Esophagus squamous epithelium (tissue), 5 donors: ENCODE data around the gene CDKN2B-AS1. TPM values are rescaled to one million over a fixed set of nuclear protein-coding genes. Genes with fewer than 3 reads are reported as not detected.
A peak's percentile ranks its signal among the peaks of the same experiment; 100 is the strongest.

ENCODE experiments used
- DNase-seq: peaks from one replicate; lab custom pipeline; 2025; lab: John Stamatoyannopoulos, UW
- H3K27ac ChIP-seq, 4 donors: fragments of 200-600 bp; sonication (generic); one replicate each; pipeline ENCODE4 v1.5.1; 2016 to 2019; ENCODE audit warnings: mild to moderate bottlenecking in 1 of 4
- H3K27me3 ChIP-seq, 4 donors: fragments of 200-600 bp; sonication (generic); 1 replicate in 3 of 4; 2 replicates in 1 of 4; pipeline versions ENCODE4 v1.5.1 to v1.6.0; 2017 to 2021; ENCODE audit warnings: antibody characterized with exemption in 1 of 4
- H3K36me3 ChIP-seq, 3 donors: fragments of 200-600 bp; sonication (generic); one replicate each; pipeline ENCODE4 v1.5.1; 2016 to 2019
- H3K4me1 ChIP-seq, 3 donors: fragments of 200-600 bp; sonication (generic); one replicate each; pipeline ENCODE4 v1.5.1; 2017 to 2019
- H3K4me3 ChIP-seq, 4 donors: fragments of 200-600 bp; sonication (generic); 1 replicate in 3 of 4; 2 replicates in 1 of 4; pipeline ENCODE4 v1.5.1; 2016 to 2019; ENCODE audit warnings: mild to moderate bottlenecking in 2 of 4, moderate library complexity in 1 of 4
- H3K9me3 ChIP-seq, 3 donors: fragments of 200-600 bp; sonication (generic); one replicate each; pipeline ENCODE4 v1.5.1; 2016 to 2019
- CTCF ChIP-seq, 6 experiments: fragments of 450-650 bp in 4 of 6; fragments of 200-600 bp in 2 of 6; sonication (generic) in 2 of 6; IDR thresholded peaks; one replicate each; pipeline ENCODE4 v1.5.1; 2016 to 2019; ENCODE audit warnings: antibody characterized with exemption in 6 of 6, mild to moderate bottlenecking in 4 of 6, moderate library complexity in 4 of 6
- POLR2A ChIP-seq, 4 donors: fragments of 450-650 bp; IDR thresholded peaks; one replicate each; pipeline ENCODE4 v1.6.1; 2017; ENCODE audit warnings: antibody characterized with exemption in 4 of 4, mild to moderate bottlenecking in 4 of 4, moderate library complexity in 3 of 4
- WGBS, 2 donors: methylation state at CpG; one replicate each; pipeline ENCODE4 v1.1.5; 2018; 5-methylcytosine and 5-hydroxymethylcytosine counted together
- intact Hi-C: fragments of 100-400 bp; cut with DNase I; formaldehyde crosslinking; loops from one replicate; pipeline ENCODE4 v1.15.0; 2022
- total RNA-seq, 4 donors: library from RNA; depleted of rRNA; stranded (reverse); fragments of >200 nt; gene quantifications; one replicate each; pipeline ENCODE4 v1.1.0, GENCODE V29; 2016
- donor health status: DM: yes; HTN: yes; CAD: no.

Gene CDKN2B-AS1
- total RNA-seq, 4 donors from 2014 or later = 0.48 to 1.7 (median 0.80) TPM

GRCh38 chr9:22010866-22011625 lies 16.5 kb downstream of the CDKN2B-AS1 start:
- no peak for DNase-seq
- Histone ChIP-seq H3K27me3 (peaks cover 0 to 71% (median 10%) of the 10 kb centered on the region in 4 donors), H3K36me3 (peaks cover 0 to 3% (median 0%) of the 10 kb centered on the region in 3 donors), H3K4me3 (no peak overlapping the region), H3K27ac (peak overlapping the region in 1 of 4 donors; percentile 91), H3K9me3 (no peaks in the 10 kb centered on the region), H3K4me1 (peaks cover under 1 to 50% (median 6%) of the 10 kb centered on the region in 3 donors)
- TF ChIP-seq POLR2A (IDR thresholded peaks at IDR 0.05) (no peak), CTCF (IDR thresholded peaks at IDR 0.05) (no peak)
- intact Hi-C loops = no loop called here
- 21 to 28% methylated on average over 13 of the region's 13 CpGs for WGBS, 2 donors

DNA sequence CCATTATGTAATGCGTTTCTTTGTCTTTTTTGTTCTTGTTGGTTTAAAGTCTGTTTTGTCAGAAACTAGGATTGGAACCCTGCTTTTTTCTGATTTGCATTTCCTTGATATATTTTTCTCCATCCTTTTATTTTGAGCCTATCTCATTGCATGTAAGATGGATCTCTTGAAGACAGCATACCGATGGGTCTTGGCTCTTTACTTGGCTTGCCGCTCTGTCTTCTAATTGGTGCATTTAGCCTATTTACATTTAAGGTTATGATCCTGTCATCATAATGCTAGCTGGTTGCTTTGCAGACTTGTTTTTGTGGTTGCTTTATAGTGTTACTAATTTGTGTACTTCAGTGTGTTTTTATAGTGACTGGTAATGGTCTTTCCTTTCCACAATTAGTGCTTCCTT lies 27.8 kb downstream of the CDKN2B-AS1 start:
- H3K9me3 ChIP-seq = no peaks in the 10 kb centered on the region
- no peaks in the 10 kb centered on the region for H3K36me3 ChIP-seq
- peaks cover 0 to 13% (median 0%) of the 10 kb centered on the region in 4 donors for H3K27me3 ChIP-seq
- H3K27ac ChIP-seq = no peak overlapping the region
- intact Hi-C loops = no loop called here
- TF ChIP-seq POLR2A (IDR thresholded peaks at IDR 0.05) = no peak
- no peak for TF ChIP-seq CTCF (IDR thresholded peaks at IDR 0.05)
- H3K4me1 ChIP-seq = no peaks in the 10 kb centered on the region
- 96% methylated on average over 3 of the region's 3 CpGs for WGBS, 2 donors
- no peak for DNase-seq
- H3K4me3 ChIP-seq = no peak overlapping the region

DNA sequence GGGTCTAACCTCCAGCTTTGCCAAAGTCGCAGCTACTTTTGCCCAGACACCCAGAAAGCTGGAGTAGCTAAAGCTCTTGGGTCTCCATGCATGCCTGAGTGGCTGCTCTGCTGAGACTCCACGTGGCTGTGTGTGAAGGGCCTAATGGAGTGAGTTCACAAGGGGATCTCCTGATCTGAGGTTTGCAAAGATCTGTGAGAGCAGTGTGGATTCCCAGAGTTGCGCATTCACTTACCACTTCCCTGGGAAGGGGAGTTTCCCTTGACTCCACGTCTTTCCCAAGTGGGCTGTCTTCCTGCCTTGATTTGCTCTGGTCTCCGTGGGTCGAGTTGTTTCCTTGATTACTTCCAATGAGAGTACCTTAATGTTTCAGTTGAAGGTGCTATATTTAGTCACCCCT lies 32.1 kb downstream of the CDKN2B-AS1 start:
- 60% methylated on average over 2 to 6 of the region's 6 CpGs for WGBS, 2 donors
- no peak for DNase-seq
- Histone ChIP-seq H3K27ac (no peak overlapping the region), H3K4me3 (no peak overlapping the region), H3K4me1 (peaks cover 0 to 12% (median 3%) of the 10 kb centered on the region in 3 donors), H3K9me3 (no peaks in the 10 kb centered on the region), H3K27me3 (peaks cover 0 to 13% (median 0%) of the 10 kb centered on the region in 4 donors), H3K36me3 (no peaks in the 10 kb centered on the region)
- intact Hi-C loops = no loop called here
- no peak for TF ChIP-seq CTCF (IDR thresholded peaks at IDR 0.05)

DNA sequence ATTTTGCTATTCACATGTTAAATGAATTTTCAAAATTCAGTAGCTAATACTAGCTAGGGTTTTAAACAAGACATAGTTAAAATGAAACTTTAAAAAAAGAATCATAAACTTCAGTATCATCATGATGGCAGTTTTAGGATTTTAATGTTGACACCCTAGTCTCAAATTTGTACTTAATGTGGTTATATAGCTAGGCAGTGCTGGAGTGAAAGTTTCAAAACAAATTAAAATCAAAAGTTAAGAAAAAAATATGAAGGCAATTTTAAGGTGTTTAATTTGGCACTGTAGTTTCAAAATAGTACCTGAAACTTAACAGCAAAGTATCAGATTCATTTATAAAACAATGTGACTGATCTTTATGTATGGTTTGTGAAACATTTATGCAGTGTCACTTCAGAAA lies 33.8 kb downstream of the CDKN2B-AS1 start:
- Histone ChIP-seq H3K9me3 (no peaks in the 10 kb centered on the region), H3K36me3 (no peaks in the 10 kb centered on the region), H3K27me3 (peaks cover 0 to 13% (median 0%) of the 10 kb centered on the region in 4 donors), H3K27ac (no peak overlapping the region), H3K4me1 (peaks cover 0 to 26% (median 9%) of the 10 kb centered on the region in 3 donors), H3K4me3 (no peak overlapping the region)
- DNase-seq = no peak
- intact Hi-C loops = no loop called here
- TF ChIP-seq POLR2A (IDR thresholded peaks at IDR 0.05) (no peak), CTCF (IDR thresholded peaks at IDR 0.05) (no peak)

GRCh38 chr9:22029231-22029630 lies 34.6 kb downstream of the CDKN2B-AS1 start:
- Histone ChIP-seq H3K4me1 (peaks cover 0 to 33% (median 9%) of the 10 kb centered on the region in 3 donors), H3K27ac (no peak overlapping the region), H3K9me3 (no peaks in the 10 kb centered on the region), H3K4me3 (no peak overlapping the region), H3K27me3 (peaks cover 0 to 13% (median 0%) of the 10 kb centered on the region in 4 donors), H3K36me3 (no peaks in the 10 kb centered on the region)
- WGBS, 2 donors = 74 to 84% methylated on average over 4 of the region's 4 CpGs
- intact Hi-C loops = no loop called here
- TF ChIP-seq POLR2A (IDR thresholded peaks at IDR 0.05) (no peak), CTCF (IDR thresholded peaks at IDR 0.05) (no peak)
- DNase-seq = no peak
